Stimulated activated CD8-positive, alpha-beta memory T cell treated with anti-CD3 and anti-CD28 coated beads, Interleukin-15, amount 100 ng/mL, for 1 hour (primary cell): ENCODE results near the gene KLF13.

Experiments used
- DNase-seq: peaks from one replicate; pipeline ENCODE4 v3.0.0-alpha.2; 2020; ENCODE audit warnings: low read depth

KLF13 gene

GRCh38 chr15:31317017-31317416, 9.6 kb upstream of the KLF13 start:
- DNase-seq = no peak

GRCh38 chr15:31317421-31318327, 9.0 kb upstream of the KLF13 start:
- no peak for DNase-seq

GRCh38 chr15:31318429-31318828, 8.2 kb upstream of the KLF13 start:
- DNase-seq = no peak

- DNase-seq = no peak
Observed at GRCh38 chr15:31320022-31320421, 6.6 kb upstream of the KLF13 start.

GRCh38 chr15:31321418-31321817, 5.2 kb upstream of the KLF13 start:
- no peak for DNase-seq

GRCh38 chr15:31322504-31322903, 4.1 kb upstream of the KLF13 start:
- no peak for DNase-seq

- no peak for DNase-seq
Observed at GRCh38 chr15:31323627-31324026, 3.0 kb upstream of the KLF13 start.

- no peak for DNase-seq
Observed at GRCh38 chr15:31324186-31324585, 2.4 kb upstream of the KLF13 start.

- no peak for DNase-seq
Observed at GRCh38 chr15:31324806-31325594, 1.6 kb upstream of the KLF13 start.

- no peak for DNase-seq
Observed at GRCh38 chr15:31325595-31326155, 960 bp upstream of the KLF13 start.

- DNase-seq = peak; percentile 46
Observed at GRCh38 chr15:31326875-31327668, 437 bp downstream of the KLF13 start.

- peak; percentile 49 for DNase-seq
Observed at GRCh38 chr15:31327669-31328427, 1.2 kb downstream of the KLF13 start.

GRCh38 chr15:31328428-31328968, 1.9 kb downstream of the KLF13 start:
- DNase-seq = peak; percentile 48

GRCh38 chr15:31328969-31329639, 2.5 kb downstream of the KLF13 start:
- no peak for DNase-seq

GRCh38 chr15:31329640-31330010, 3.0 kb downstream of the KLF13 start:
- DNase-seq = no peak

- no peak for DNase-seq
Observed at GRCh38 chr15:31330111-31330785, 3.6 kb downstream of the KLF13 start.

- no peak for DNase-seq
Observed at GRCh38 chr15:31330836-31331235, 4.2 kb downstream of the KLF13 start.

- no peak for DNase-seq
Observed at GRCh38 chr15:31331389-31331788, 4.8 kb downstream of the KLF13 start.

- no peak for DNase-seq
Observed at GRCh38 chr15:31332020-31332680, 5.5 kb downstream of the KLF13 start.
